ENCODE data around the gene KRCC1.
A peak's percentile ranks its signal among the peaks of the same experiment; 100 is the strongest.
"Not testable (repeated sequence)": the region's sequence is repeated elsewhere in the genome, so short reads cannot be mapped to it uniquely, and the experiment has no call there.

Gene KRCC1

GRCh38 chr2:88036606-88037005, 19.0 kb downstream of the KRCC1 start:
- DNase-seq, result no peak

- DNase-seq, result no peak
Observed at GRCh38 chr2:88036182-88036581, 19.4 kb downstream of the KRCC1 start.

GRCh38 chr2:88032070-88032702, 23.4 kb downstream of the KRCC1 start:
- no peak for DNase-seq

GRCh38 chr2:88028931-88029330, 26.7 kb downstream of the KRCC1 start:
- no peak for DNase-seq

- DNase-seq, result no peak
Observed at GRCh38 chr2:88027697-88028389, 27.7 kb downstream of the KRCC1 start.

- DNase-seq, result no peak
Observed at GRCh38 chr2:88024509-88024908, 31.1 kb downstream of the KRCC1 start.

GRCh38 chr2:88022669-88022921, 33.0 kb downstream of the KRCC1 start:
- DNase-seq, result no peak

- DNase-seq, result no peak
Observed at GRCh38 chr2:88019985-88020384, 35.6 kb downstream of the KRCC1 start.

GRCh38 chr2:88018909-88019308, 36.7 kb downstream of the KRCC1 start:
- no peak for DNase-seq

- DNase-seq, result not testable (repeated sequence)
Observed at GRCh38 chr2:88018077-88018805, 37.3 kb downstream of the KRCC1 start.

- DNase-seq, result not testable (repeated sequence)
Observed at GRCh38 chr2:88017780-88018038, 37.9 kb downstream of the KRCC1 start.

GRCh38 chr2:88016960-88017779, 38.4 kb downstream of the KRCC1 start:
- no peak for DNase-seq

- DNase-seq, result peak; percentile 84
Observed at GRCh38 chr2:88016086-88016959, 39.3 kb downstream of the KRCC1 start, which contains the start of gene RNU2-63P. Gene RNU2-63P (minus strand): TSS chr2:88016547.

- DNase-seq, result no peak
Observed at GRCh38 chr2:88011011-88011410, 44.6 kb downstream of the KRCC1 start.

- no peak for DNase-seq
Observed at GRCh38 chr2:88010136-88010535, 45.4 kb downstream of the KRCC1 start.

GRCh38 chr2:88006912-88007439, 48.6 kb downstream of the KRCC1 start:
- no peak for DNase-seq

GRCh38 chr2:88005776-88006175, 49.8 kb downstream of the KRCC1 start:
- DNase-seq, result no peak

- DNase-seq, result no peak
Observed at GRCh38 chr2:88003074-88003755, 52.4 kb downstream of the KRCC1 start.

GRCh38 chr2:88002359-88002707, 53.2 kb downstream of the KRCC1 start:
- no peak for DNase-seq

GRCh38 chr2:88000474-88000873, 55.1 kb downstream of the KRCC1 start:
- not testable (repeated sequence) for DNase-seq

GRCh38 chr2:87996570-87996969, 59.0 kb downstream of the KRCC1 start:
- DNase-seq, result no peak

- no peak for DNase-seq
Observed at GRCh38 chr2:87995756-87996155, 59.8 kb downstream of the KRCC1 start.

All from CD4-positive, alpha-beta T cell treated with Interleukin-17A for 1 hour (primary cell).